Stimulated activated CD8-positive, alpha-beta memory T cell treated with anti-CD3 and anti-CD28 coated beads, Interleukin-15, amount 100 ng/mL, for 24 hours (primary cell): Measurements from ENCODE around the gene ATG5.

Source experiments
- DNase-seq: peaks from one replicate; pipeline ENCODE4 v3.0.0-alpha.2; 2020; ENCODE audit warnings: low read depth

Gene ATG5

DNA sequence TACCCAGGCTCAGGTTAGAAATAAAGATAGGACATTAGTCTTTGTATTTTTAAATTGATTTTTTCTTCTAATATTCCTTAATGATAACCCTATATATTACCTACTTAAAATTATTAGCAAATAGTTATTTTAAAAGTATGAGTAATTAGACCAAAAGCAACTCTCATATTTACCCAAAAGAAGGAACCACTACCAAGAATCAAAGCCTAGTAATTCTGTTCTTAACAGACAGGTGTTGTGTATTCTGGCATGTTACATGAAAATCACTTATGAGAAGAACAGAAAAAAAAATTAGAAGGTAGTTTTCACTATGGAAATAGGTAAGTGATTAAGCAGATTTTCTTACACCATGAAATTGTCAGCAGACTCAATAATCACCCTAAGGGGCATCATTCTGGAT is 105.1 kb downstream of the ATG5 start:
- DNase-seq = no peak

DNA sequence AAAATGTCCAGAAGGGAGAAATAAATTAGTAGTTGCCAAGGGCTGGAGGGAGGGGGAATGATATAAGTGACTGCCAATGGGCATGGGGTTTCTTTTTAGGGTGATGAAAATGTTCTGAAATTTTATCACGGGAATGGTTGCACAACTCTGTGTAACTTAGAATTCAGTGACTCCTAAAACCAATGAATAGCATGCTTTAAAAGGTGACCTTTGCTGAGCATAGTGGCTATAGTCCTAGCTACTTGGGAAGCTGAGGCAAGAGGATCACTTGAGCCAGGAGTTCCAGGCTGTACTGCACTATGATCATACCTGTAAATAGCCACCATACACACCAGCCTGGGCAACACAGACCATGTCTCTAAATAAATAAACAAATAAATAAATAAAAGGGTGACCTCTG is 109.0 kb downstream of the ATG5 start:
- DNase-seq = no peak

DNA sequence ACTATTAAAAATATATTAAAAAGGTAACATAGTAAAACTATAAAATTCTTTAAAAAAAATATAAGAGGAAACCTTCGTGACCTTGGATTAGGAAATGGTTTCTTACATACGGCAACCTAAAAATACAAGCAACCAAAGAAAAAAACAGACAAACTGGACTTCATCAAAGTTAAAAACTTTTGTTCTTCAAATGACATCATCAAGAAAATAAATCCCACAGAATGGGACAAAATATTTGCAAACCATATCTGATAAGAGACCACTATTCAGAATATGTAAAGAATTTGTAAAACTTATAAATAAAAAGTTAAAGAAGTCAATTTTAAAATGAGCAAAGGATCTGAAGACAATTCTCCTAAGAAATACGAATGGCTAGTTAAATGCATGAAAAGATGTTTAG is 110.0 kb downstream of the ATG5 start:
- DNase-seq = no peak

- DNase-seq = no peak
Observed at GRCh38 chr6:106214531-106214930, 111.0 kb downstream of the ATG5 start.

GRCh38 chr6:106213660-106214289 is 111.8 kb downstream of the ATG5 start:
- no peak for DNase-seq

- DNase-seq = no peak
Observed at GRCh38 chr6:106212576-106212975, 113.0 kb downstream of the ATG5 start.

GRCh38 chr6:106206905-106207304 is 118.7 kb downstream of the ATG5 start:
- no peak for DNase-seq

DNA sequence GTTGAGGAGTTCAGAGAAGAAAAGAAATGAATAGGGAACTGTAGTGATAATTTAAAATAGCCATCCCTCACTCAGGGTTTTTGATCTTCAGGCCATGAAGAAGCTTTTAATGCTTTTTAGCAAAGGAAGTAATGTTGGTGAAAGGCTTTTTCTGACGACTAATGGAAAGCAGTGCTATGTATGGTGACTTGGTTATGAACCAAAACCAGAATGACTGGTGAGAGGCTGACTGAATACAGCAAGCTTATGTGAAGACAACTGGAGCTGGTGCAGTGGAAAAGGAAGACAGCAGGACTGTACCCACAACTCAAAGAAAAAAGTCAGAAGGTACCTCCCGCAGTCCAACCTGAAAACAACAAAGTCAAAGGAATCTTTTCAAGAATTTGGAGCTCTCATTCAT is 120.6 kb downstream of the ATG5 start:
- DNase-seq = no peak

GRCh38 chr6:106199998-106200397 is 125.6 kb downstream of the ATG5 start:
- DNase-seq = no peak

DNA sequence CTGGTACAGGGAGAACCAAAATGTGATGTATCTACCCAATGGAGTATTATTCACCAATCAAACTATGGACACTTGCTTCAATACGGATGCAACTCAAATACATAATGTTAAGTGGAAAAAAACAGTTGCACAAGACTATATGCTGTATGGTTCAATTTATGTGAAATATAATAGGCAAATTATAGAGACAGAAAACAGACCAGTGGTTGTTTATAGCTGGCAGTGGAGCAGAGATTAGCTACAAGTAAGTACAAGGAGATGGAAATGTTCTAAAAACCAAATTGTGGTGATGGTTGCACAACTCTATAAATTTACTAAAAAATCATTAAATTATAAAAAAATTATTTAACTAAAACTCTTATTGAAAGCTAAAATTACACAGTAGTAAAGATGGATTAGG is 126.2 kb downstream of the ATG5 start:
- no peak for DNase-seq

- DNase-seq = no peak
Observed at GRCh38 chr6:106197441-106197840, 128.1 kb downstream of the ATG5 start.

- no peak for DNase-seq
Observed at GRCh38 chr6:106194949-106195921, 130.3 kb downstream of the ATG5 start.

GRCh38 chr6:106192824-106193223 is 132.7 kb downstream of the ATG5 start:
- no peak for DNase-seq

GRCh38 chr6:106188104-106188794 is 137.3 kb downstream of the ATG5 start:
- no peak for DNase-seq

- no peak for DNase-seq
Observed at GRCh38 chr6:106187424-106187982, 138.1 kb downstream of the ATG5 start.

- DNase-seq = no peak
Observed at GRCh38 chr6:106186714-106187113, 138.8 kb downstream of the ATG5 start.

DNA sequence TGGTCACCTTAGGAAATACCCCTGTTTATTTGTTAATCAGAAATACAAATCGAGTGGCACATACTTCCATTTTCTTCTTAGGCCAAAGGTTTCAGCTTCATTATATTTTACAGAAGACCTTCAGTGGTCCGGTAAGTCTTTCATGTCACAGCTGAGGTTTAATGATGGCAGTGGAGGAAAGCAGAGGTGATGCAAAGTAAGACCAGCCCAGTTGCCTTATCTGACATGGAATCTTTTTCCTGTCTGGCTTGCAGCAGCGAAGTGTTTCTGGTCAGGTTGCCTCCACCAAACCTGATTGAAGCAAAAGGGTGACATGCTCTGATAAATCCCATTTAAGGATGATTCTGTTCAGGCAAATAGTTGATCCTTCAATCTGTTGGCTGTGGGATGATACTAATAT is 139.4 kb downstream of the ATG5 start:
- DNase-seq = no peak

DNA sequence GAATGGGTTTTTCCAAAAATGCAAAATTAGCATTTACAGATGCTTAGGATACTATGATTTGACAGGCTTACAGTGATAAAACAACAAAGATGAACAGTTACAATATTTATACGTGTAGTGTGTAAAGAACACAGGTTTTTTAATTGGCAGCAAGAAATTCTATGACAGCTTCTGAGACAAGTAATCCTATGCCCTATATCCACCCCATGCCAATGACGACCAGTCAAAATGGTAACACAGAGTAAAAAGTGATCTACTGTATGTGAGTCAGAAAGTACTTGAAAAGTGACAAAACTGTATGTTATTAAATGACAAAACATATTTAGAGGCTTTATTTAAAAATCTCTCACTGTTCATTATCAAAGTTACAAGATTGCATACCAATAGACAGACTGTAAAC is 139.9 kb downstream of the ATG5 start:
- no peak for DNase-seq

DNA sequence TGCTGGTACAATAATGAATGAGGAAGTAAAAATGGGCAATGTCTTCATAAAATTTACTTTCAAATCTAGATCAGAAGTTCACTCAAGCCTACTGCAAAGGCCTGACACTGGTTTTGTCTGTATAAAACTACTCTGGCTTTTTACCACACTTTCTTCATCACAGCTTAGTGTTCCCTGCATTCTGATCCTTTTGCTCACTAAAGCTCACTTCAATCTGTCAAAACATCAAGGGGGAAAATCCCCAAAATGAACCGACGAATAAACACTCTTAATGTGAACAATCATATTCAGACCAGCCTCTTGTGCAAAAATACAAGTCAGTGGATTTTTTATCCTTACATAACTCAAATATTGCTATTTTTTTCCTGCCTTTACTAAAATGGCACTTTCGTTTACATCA is 140.9 kb downstream of the ATG5 start:
- no peak for DNase-seq

DNA sequence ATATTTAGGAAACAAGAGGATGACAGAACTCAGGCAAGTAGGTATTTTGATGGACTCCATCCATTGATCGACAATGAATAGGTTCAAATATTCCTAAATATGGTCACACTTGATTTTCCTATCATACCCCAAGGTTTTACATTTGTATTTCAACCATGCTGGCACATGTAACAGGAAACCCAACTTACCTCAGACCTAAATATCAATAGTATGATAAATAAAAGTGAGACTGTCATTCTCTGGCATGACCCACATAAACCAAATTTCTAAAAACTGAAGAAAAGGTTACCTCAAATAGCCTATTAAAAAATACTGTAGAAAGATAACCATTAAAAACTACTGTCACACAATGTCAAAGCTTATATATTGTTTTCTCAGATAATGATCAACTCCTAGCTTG is 142.1 kb downstream of the ATG5 start:
- DNase-seq = no peak

DNA sequence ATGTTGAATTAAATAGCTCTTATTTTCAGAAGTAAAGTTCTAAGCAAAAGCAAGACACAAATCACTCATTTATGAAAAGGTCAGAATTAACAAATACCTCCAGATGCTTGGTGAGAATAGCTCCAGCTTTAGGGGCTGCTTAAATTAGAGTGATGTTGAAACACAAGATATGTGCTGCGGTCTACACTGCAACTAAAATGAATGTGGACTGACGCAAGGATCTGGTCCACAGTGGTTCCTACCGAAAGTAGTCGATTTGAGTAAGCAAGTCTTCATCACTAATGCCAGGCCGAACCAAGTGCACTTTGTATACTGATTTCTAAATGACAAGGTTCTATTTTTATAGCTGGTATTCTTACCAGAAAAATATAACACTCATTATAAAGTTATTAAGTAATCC is 143.1 kb downstream of the ATG5 start:
- no peak for DNase-seq

DNA sequence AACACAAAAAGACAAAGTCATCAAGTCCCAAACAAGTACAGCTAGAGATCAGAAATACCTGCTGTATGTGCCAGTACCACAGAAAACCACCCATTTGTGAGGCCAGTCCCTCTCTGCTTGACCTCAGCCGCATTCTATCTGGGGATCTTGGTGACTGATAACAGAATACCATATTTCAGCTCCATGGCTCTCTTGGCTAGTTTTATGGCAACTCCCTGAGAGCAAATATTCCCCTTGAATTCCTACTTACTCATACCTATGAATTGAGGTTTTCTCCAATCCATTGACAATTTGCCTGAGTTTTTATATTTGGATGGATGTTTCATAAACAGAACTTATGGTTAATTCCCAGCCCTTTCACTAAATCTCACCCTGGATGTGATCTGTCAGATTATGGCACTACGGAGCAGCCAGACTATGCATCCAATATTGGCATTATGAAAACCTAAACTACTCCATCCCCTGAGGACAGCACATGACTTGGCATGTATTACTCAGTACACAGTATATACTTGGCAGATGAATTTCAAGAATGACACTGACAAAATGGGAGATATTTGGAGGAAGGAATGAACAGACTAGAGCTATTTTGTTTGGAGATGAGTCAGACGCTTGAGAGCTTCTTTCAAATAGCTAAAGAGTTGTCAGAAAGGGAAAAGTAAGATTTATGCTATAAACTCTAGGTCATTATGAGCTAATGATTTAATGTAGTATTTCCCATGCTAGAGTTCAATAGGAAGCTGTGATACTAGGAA is 143.7 kb downstream of the ATG5 start:
- DNase-seq = no peak
